C4-2B (cell line): ENCODE results near the gene NFASC.

Source experiments
- H3K27ac ChIP-seq: fragments of 450-650 bp; 2 replicates; pipeline ENCODE4 v1.5.1; 2017
- ZFX ChIP-seq: fragments of 450-650 bp; IDR thresholded peaks from 2 replicates; pipeline ENCODE4 v1.6.1; 2017
- TF ChIP-seq, protein P1 (sequence below): fragments of 450-650 bp; conservative IDR thresholded peaks from 2 replicates; pipeline ENCODE4 v1.5.1; 2017; ENCODE audit warnings: mild to moderate bottlenecking

The NFASC gene

DNA sequence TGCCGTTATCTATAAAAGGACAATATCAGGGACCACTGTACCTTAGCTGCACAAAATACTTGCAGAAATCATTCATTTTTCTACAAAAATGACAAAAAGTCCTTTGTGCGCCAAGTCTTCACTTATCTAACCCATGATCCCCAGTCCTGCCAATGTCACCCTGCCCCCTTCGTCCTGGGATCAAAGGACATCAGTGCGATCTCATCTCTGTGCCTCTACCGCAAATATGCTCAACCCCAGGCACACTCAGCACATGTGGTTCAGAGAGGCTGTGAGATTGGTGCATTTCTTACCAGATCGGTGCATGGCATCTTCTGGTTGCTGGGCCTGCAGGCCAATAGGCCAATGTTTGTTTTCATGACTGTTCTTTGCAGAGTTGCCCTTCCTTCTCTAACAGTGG, 72.8 kb downstream of the NFASC start:
- H3K27ac ChIP-seq: no peak overlapping the region
- TF ChIP-seq, protein P1, sequence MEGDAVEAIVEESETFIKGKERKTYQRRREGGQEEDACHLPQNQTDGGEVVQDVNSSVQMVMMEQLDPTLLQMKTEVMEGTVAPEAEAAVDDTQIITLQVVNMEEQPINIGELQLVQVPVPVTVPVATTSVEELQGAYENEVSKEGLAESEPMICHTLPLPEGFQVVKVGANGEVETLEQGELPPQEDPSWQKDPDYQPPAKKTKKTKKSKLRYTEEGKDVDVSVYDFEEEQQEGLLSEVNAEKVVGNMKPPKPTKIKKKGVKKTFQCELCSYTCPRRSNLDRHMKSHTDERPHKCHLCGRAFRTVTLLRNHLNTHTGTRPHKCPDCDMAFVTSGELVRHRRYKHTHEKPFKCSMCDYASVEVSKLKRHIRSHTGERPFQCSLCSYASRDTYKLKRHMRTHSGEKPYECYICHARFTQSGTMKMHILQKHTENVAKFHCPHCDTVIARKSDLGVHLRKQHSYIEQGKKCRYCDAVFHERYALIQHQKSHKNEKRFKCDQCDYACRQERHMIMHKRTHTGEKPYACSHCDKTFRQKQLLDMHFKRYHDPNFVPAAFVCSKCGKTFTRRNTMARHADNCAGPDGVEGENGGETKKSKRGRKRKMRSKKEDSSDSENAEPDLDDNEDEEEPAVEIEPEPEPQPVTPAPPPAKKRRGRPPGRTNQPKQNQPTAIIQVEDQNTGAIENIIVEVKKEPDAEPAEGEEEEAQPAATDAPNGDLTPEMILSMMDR: no peak
- no peak for TF ChIP-seq ZFX

DNA sequence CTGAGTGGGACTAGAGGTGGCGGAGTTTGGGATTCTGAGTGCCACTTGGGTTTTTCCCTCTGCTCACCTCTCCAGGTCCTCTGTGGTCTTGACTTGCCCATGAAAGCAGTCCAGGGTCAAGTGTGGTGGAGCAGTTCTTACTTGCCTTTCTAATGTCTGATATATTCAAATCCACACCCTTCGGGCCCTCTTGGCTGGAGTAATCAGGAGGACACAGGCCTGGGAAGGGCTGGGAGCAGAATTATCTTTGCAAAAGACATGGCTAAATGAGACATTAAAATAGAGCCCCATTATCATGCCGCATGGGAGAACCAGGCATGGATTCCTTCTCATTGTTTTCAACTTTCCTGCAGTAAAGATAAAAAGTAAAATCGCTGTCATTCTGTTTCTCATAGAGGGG, 74.0 kb downstream of the NFASC start:
- no peak for TF ChIP-seq ZFX
- TF ChIP-seq, protein P1: no peak
- H3K27ac ChIP-seq: no peak overlapping the region

DNA sequence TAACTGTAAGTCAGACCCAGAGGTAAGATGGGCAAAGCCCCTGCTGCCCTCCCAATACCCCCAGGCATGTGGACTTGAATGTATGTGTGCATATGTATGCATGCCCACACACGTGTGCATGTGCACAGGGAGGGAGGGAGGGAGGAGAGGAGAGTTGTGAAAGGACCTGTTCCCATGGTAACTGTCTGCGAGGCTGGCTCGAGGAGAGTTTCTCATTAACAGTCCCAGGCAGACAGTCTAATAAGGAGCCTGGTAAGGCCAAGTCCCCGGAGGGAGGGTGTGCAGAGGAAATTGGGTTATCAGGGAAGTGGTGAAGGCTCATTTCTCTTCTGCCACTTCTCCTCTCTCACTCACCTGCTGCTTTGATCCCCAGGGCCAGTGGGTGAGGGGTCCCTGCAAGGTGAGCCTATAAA, 74.9 kb downstream of the NFASC start:
- TF ChIP-seq, protein P1: no peak
- no peak for TF ChIP-seq ZFX
- H3K27ac ChIP-seq: no peak overlapping the region

DNA sequence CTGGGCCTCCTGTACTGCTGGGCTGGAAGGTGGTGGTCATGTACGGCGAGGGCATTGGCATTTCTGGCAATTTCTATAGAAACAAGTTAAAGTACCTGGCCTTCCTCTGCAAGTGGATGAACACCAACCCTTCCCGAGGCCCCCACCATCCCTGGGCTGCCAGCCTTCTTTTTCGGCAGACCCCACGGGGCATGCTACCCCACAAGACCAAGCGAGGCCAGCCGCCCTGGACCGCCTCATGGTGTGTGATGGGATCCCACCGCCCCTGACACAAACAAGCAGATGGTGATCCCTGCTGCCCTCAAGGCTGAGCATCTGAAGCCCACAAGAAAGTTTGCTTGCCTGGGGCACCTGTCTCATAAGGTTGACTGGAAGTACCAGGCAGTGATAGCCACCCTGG, 76.0 kb downstream of the NFASC start:
- no peak for TF ChIP-seq ZFX
- TF ChIP-seq, protein P1: no peak
- no peak overlapping the region for H3K27ac ChIP-seq

DNA sequence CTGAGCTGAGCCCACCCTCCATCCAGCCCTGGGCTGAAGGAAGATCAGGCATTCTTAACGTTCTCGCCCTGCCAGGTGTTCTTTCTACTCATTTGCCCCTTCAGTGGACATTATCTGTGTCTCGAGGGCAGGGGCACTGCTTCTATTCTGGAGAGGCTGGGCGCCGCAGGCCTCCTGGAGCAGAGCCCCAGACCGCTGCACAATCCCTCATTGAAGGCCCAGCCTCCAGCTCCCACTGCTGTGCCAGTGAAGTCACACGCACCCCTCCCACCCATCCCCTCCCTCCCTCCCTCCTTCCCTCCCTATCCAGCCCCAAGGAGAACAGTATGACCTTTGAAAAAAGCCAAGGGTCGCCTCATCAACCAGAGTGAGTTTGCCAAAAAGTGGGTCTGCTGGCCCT, 76.7 kb downstream of the NFASC start:
- no peak for TF ChIP-seq ZFX
- TF ChIP-seq, protein P1: no peak
- no peak overlapping the region for H3K27ac ChIP-seq

DNA sequence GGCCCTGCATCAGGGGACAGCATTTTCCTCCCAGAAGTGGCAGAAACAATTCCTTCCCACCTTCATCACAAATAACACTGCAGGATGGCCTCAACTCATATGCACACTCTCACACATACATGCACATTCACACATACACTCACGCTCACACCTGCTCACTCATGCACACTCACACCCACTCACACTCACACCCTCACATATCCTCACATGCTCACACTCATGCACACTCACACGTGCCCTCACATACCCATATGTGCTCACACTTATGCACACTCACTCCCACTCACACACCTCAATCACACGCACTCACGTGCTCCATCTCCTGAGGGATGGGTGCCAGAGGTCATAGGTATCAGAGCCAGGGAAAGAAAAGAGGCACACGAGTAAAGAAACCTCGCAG, 77.1 kb downstream of the NFASC start:
- TF ChIP-seq, protein P1: no peak
- no peak for TF ChIP-seq ZFX
- no peak overlapping the region for H3K27ac ChIP-seq

DNA sequence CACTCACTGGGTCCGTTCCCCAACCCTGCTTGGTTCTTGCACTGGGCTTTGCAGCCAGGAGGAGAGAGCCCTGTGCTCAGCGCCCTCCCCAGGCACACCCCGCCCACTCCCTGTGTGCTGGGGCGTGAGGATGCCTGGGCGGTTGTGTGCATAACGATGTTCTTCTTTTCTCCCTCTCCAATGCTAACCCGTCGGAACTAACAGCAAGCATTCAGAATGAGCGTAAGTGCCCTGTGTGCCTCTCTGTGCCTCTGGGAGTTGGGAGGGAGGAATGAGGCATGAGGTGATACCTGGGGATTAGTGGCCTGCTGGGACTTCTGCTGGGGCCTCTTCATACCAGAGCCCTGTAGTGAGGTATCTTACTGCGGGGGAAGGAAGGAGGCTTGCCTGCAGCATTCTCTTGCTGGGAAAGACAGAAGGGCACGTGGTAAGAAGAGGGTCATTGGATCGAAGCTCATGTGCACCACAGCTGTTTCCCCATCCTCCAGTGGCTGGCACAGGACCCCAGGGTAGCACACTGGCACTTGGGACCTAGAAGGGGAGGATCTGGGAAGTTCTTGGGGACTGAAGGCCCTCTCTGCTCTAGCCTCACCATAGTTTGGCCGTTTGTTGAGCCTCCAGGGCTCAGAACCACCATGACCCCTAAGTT, 79.8 kb downstream of the NFASC start:
- no peak overlapping the region for H3K27ac ChIP-seq
- no peak for TF ChIP-seq ZFX
- TF ChIP-seq, protein P1: no peak
